Central memory CD4-positive, alpha-beta T cell (primary cell): ENCODE data around the gene RAPGEF5.

ENCODE experiments used
- DNase-seq: peaks from one replicate; pipeline ENCODE4 v3.0.0; 2022

RAPGEF5 gene

GRCh38 chr7:22143491-22143890 lies 213.5 kb downstream of the RAPGEF5 start:
- no peak for DNase-seq

- DNase-seq: no peak
Measured at GRCh38 chr7:22142572-22142971, 214.4 kb downstream of the RAPGEF5 start.

- DNase-seq: no peak
Measured at GRCh38 chr7:22141355-22141754, 215.6 kb downstream of the RAPGEF5 start.

GRCh38 chr7:22140578-22140977 lies 216.4 kb downstream of the RAPGEF5 start:
- no peak for DNase-seq

GRCh38 chr7:22138886-22139285 lies 218.1 kb downstream of the RAPGEF5 start:
- DNase-seq: no peak

GRCh38 chr7:22138106-22138505 lies 218.8 kb downstream of the RAPGEF5 start:
- no peak for DNase-seq

GRCh38 chr7:22137466-22137865 lies 219.5 kb downstream of the RAPGEF5 start:
- no peak for DNase-seq

- DNase-seq: no peak
Measured at GRCh38 chr7:22137026-22137425, 219.9 kb downstream of the RAPGEF5 start.

GRCh38 chr7:22129819-22130580 lies 227.0 kb downstream of the RAPGEF5 start:
- DNase-seq: no peak

GRCh38 chr7:22129166-22129565 lies 227.8 kb downstream of the RAPGEF5 start:
- no peak for DNase-seq

GRCh38 chr7:22128528-22128920 lies 228.4 kb downstream of the RAPGEF5 start:
- no peak for DNase-seq

GRCh38 chr7:22127835-22128527 lies 229.0 kb downstream of the RAPGEF5 start:
- DNase-seq: no peak

GRCh38 chr7:22125436-22125835 lies 231.5 kb downstream of the RAPGEF5 start:
- no peak for DNase-seq

- no peak for DNase-seq
Measured at GRCh38 chr7:22124941-22125340, 232.0 kb downstream of the RAPGEF5 start.

GRCh38 chr7:22123139-22123538 lies 233.8 kb downstream of the RAPGEF5 start:
- DNase-seq: no peak

- DNase-seq: no peak
Measured at GRCh38 chr7:22121702-22122474, 235.1 kb downstream of the RAPGEF5 start.

GRCh38 chr7:22120391-22121053 lies 236.4 kb downstream of the RAPGEF5 start:
- DNase-seq: no peak

- DNase-seq: no peak
Measured at GRCh38 chr7:22117222-22117621, 239.7 kb downstream of the RAPGEF5 start.

- no peak for DNase-seq
Measured at GRCh38 chr7:22116451-22117030, 240.4 kb downstream of the RAPGEF5 start.

GRCh38 chr7:22115689-22116088 lies 241.3 kb downstream of the RAPGEF5 start:
- no peak for DNase-seq

- no peak for DNase-seq
Measured at GRCh38 chr7:22114440-22114981, 242.4 kb downstream of the RAPGEF5 start.

- no peak for DNase-seq
Measured at GRCh38 chr7:22113041-22113440, 243.9 kb downstream of the RAPGEF5 start.
